Left renal cortex interstitium (tissue), 4 donors: ENCODE results near the gene PRKN. TPM values are rescaled to one million over a fixed set of nuclear protein-coding genes. Genes with fewer than 3 reads are reported as not detected.

Source experiments
- DNase-seq, 4 donors: peaks; one replicate each; pipeline ENCODE4 v3.0.0-alpha.2; 2013; ENCODE audit warnings: low read depth in 4 of 4, low spot score in 2 of 4, missing footprints in 1 of 4
- polyA plus RNA-seq, 4 donors: library from polyadenylated mRNA; unstranded; fragments of 120-200 nt; gene quantifications; one replicate each; pipeline ENCODE4 v1.2.1, GENCODE V29; 2013; ENCODE audit not compliant: insufficient read length in 4 of 4

The PRKN gene
- polyA plus RNA-seq, 4 donors = 7.9 to 12.9 (median 9.1) TPM

GRCh38 chr6:162622572-162622971 is 105.0 kb downstream of the PRKN start:
- DNase-seq = no peak

- DNase-seq = no peak
These were observed 106.3 kb downstream of the PRKN start for GRCh38 chr6:162621246-162621645.

DNA sequence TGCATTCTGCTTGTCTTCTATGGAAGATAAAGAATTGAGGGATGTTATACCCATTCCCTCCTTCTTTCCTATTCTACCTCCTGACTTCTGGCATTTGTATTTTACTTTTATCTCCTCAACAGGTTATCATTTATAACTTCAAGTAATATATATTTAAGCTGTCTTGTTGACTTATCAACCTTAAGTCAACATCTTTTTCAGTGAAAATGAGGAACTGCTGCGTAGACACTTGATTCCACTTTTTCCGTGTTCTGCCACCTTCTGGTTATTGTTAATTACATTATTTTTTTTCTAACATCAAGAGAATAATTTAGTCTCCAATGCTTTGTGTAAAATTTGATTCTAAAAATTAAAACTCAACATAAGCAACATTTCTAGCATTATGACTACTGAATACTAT is 107.5 kb downstream of the PRKN start:
- DNase-seq = no peak

- DNase-seq = no peak
These were observed 109.0 kb downstream of the PRKN start for GRCh38 chr6:162618448-162619002.

DNA sequence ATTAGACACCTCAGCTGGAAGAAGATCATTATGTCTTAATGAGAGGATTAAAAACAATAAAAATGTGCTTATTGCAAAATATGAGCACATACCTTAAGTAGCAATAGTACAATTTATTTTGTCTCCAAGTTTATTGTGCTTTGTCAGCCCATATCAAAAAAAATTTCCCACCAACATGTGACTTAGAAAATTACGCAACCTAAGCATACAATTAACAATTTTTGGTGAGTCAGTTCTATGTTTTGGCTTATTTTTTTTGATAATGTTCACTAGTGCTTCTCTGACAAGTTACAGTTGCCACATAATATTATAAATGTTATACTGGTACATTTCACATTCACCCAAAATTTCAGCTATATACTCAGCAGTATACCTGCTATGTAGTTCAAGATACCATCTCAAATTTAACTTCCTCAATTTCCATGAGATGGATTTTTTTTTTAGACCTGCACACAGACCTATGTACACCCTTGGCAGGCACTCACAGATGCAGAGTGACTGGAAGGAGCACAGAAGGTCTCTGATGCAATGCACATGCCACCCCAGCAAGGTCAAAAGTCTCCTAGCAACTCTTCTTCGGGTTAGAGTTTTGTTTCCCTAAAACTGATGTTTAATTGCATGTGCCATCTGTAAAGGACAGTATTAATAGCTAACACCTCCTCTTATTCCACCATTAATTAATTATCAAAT is 112.4 kb downstream of the PRKN start:
- no peak for DNase-seq

DNA sequence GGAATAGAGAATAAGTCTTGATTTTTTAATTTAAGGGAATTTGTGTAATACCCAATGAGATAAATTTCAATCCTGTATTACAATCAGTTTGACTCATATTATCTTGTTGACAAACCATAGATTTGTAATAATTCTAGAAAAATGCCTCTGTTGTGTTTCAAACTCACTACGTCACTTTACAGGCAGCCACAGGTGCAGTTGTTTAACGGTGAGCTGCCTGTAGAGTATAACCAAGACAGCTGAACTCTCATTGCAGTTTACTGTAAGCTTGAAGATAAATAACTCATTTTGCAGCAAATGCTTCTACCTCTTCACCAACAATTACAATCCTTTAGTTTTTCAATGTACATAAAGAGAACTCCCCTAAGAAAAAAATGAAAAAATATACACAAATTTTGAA is 114.3 kb downstream of the PRKN start:
- DNase-seq = no peak

DNA sequence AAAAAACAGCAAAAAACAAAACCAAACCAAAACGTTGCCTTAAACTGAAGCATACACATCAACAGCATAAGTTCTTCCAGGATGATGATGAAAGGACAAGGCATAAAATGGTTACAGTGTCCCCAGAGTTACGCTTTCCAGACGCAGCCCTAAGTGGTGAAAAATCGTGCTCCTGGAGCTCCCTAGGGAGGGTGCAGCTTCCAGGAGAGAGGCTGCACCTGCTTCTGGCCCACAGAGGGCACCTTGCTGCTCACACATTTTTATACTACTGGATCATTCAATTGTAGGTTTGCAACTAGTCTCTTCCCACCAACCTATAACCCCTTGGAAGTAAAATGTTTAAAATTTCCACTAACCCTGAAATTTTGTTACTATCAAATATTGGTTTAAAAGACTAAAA is 115.0 kb downstream of the PRKN start:
- DNase-seq = no peak

DNA sequence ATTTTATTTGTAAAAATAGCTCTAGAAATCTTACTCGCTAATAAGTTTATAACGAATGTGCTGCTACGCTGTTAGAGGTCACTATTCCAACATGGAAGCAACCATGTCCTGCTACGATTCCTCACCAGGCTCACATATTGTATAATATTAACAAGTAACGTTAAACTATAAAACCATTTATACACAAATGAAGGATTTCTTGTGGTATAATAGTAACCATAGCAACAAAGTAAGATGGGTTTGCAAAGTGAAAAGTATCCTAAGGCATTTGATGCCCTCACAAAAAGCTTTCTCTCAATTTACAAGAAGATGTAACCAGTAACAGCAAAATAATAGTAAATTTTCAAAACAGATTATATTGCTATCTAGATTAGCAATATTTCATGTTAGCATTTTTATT is 117.2 kb downstream of the PRKN start:
- no peak for DNase-seq

DNA sequence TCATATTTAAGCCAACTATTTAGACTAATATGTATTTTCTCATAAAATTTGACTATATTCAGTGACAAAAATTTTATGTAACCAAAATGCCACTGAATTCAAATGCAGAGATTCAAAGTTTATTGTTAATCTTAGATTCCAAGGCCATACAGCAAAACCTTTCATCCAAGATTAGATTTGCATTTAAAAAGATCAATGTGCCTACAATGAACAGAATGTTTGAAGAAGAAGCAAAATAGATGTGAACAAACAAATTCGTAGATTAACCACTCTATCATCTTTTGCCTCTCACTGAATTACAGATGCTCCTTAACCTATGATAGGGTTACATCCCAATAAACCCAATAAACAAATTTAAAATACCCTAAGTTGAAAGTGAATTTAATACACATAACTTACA is 121.7 kb downstream of the PRKN start:
- DNase-seq = no peak

GRCh38 chr6:162603231-162604015 is 124.1 kb downstream of the PRKN start:
- no peak for DNase-seq

DNA sequence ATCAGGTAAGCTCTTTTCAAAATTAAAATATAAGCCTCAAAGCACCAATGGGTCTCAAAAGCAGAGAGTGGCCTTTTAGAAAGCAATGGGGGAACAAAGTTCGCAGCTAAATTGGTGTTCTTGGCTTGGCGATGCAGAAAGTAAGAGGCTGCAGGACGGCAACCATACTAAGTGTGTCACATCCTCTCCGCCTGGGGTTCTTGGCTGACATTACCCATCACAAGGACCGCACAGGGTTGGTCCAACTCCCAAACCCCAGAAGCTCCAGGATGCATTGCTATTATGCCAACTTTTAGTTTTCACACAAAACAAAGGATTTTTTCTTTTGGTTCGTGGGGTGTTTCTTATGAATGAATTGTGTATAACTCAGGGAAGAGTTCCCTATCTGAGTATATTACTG is 124.8 kb downstream of the PRKN start:
- DNase-seq = no peak

DNA sequence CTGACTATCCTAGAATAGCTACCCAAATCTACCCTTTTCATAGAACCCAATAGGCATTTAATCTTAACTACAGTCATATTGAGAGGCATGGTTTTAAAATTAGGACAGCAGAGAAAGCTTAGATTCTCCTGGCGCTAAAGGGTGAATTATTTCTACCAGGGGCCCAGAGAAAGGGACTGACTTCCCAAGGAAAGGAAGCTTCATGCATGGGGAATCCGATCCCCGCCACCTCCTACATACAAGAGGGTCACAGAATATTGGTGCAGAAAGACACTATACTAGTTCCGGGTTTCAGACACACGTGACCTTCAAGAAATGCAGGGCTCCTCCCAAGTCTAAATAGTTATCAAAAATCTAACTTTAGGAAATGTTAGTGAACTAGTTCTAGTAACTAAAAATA is 130.9 kb downstream of the PRKN start:
- DNase-seq = no peak

DNA sequence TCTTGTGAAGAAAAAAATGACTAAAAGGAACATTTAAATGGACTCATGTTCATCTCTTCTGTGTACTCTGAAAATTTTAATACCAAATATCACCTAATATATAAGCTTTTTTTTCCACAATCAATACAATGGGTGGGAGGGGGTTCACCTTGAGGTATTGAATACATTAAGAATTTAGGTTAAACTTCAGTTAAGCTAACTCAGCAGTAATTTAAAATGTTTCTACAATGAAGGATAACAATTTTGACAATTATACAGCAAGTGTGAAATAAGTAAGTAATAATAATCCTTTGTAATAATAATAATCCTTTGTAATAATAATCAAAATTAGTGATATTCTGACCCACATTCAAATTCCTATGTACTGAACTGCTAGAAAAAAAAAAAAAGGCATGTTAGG is 136.0 kb downstream of the PRKN start:
- no peak for DNase-seq

GRCh38 chr6:162581988-162582780 is 145.4 kb downstream of the PRKN start:
- no peak for DNase-seq

- no peak for DNase-seq
These were observed 146.9 kb downstream of the PRKN start for GRCh38 chr6:162580619-162581018.

- no peak for DNase-seq
These were observed 151.6 kb downstream of the PRKN start for GRCh38 chr6:162576016-162576415.

- no peak for DNase-seq
These were observed 155.3 kb downstream of the PRKN start for GRCh38 chr6:162572240-162572639.

GRCh38 chr6:162568266-162568665 is 159.3 kb downstream of the PRKN start:
- DNase-seq = no peak

DNA sequence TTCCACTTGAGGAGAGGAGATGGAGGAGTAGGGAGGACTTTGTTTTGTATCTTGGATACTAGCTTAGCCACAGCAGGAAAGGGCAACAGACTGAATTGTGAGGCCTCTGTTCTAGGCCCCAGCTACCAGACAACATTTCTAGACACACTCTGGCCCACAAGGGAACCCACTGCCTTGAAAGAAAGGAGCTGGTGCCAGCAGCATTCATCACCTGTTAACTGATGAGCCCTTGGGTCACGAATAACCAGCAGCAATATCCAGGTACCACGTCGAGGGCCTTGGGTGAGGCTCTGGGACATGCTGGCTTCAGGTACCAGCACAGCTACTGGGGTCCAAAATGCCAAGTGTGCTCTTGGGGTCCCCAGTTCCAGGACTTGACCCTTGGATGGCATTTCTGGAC is 165.5 kb downstream of the PRKN start:
- DNase-seq = no peak

DNA sequence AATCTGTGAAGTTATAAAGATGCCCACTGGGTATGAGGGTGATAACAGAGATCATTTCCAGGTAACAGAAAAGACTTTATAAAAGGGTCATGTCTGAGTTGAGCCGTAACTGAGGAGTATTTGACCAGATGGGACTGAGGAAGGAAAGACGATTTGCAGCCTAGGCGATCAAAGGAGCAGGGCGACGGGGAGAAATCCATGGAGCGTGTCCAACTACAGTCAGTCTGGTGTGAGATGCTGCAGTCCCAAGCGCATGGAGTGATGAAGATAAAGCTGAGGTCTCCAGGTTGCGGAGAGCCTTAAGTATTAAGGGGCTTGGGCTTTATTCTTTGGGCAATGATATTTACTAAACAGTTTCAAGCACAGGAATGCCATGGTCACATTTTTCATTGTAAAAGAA is 166.7 kb downstream of the PRKN start:
- no peak for DNase-seq

DNA sequence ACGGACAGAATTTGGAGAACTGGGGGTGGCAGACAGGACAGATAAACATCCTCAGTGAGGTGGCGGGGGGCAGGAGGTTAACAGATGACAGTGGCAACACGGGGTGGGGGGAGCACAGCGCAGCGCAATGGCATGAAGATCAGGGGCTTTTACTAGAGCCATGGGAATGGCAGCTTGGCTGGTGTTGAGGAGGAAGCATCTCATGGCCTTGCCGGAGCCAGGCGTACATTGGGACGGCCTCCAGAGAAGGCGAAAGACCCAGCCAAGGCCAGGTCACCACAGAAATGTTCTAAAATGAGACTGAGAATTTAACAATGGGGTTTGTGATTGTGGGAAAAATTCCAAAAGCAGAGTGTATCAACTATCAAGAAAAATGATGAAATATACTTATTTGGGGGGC is 173.0 kb downstream of the PRKN start:
- DNase-seq = no peak
